Fibroblast of lung (primary cell): ENCODE measurements around the gene COL9A3.

ENCODE experiments used
- CTCF ChIP-seq, 2 donors: IDR thresholded peaks in 1 of 2; conservative IDR thresholded peaks in 1 of 2; 1 replicate in 1 of 2; 2 replicates in 1 of 2; pipeline ENCODE4 v1.5.1; 2011 to 2012; ENCODE audit warnings: low read length in 2 of 2, control low read depth in 1 of 2, inconsistent platforms in 1 of 2, low read depth in 1 of 2, mild to moderate bottlenecking in 1 of 2
- EZH2 ChIP-seq: IDR thresholded peaks from 2 replicates; pipeline ENCODE4 v1.5.1; 2012; ENCODE audit warnings: low read length, control low read depth, mild to moderate bottlenecking; ENCODE audit errors: missing control alignments

- TF ChIP-seq CTCF (conservative IDR thresholded peaks at IDR 0.05 in 1 of 2, IDR thresholded peaks at IDR 0.05 in 1 of 2; ENCODE audit: low read depth in 1 of 2, low read length in 2 of 2), result no peak
- TF ChIP-seq EZH2, result no peak
Measured at GRCh38 chr20:62778058-62778457, 38.8 kb upstream of the COL9A3 start.
